HFF-Myc (cell line): Measurements from ENCODE around the gene OR12D2.
"Not testable (repeated sequence)": the region's sequence is repeated elsewhere in the genome, so short reads cannot be mapped to it uniquely, and the experiment has no call there.

ENCODE experiments used
- DNase-seq: peaks from one replicate; pipeline ENCODE4 v3.0.0-alpha.2; 2011; ENCODE audit warnings: low read depth; ENCODE audit errors: extremely low read depth
- H3K4me3 ChIP-seq: replicated peaks from 2 replicates; pipeline ENCODE4 v1.5.1; 2011; ENCODE audit warnings: low read depth, mild to moderate bottlenecking, control low read depth, low read length
- TF ChIP-seq, protein P1 (sequence below): IDR thresholded peaks from 2 replicates; pipeline ENCODE4 v1.5.1; 2012; ENCODE audit warnings: mild to moderate bottlenecking, low read depth, low read length, control low read depth; ENCODE audit errors: missing control alignments

OR12D2 gene, protein sequence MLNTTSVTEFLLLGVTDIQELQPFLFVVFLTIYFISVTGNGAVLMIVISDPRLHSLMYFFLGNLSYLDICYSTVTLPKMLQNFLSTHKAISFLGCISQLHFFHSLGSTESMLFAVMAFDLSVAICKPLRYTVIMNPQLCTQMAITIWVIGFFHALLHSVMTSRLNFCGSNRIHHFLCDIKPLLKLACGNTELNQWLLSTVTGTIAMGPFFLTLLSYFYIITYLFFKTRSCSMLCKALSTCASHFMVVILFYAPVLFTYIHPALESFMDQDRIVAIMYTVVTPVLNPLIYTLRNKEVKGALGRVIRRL

DNA sequence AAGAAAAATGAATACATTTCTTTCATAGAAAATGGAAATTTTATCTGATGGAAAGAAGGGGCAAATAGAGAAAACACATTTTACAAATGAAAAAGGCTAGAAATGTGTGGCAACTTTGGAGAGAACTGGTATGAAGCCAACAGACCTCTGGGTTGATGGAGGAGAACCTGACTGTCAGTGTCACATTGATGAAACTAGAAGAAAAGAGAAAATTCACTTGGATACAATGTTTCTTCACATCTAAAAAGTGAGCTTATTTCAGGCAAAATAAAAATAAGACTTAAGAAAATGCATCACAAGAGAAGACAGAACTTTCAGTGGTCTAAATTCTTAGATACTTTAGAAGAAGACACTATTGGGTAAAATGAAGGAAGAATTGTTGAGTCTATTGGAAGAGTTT, at the start of gene OR12D2:
Gene OR12D2 (plus strand): TSS at position 301 of the 400 bp plus-strand sequence. CDS start 1,069 bp downstream, outside the sequence.
- no peak within 1 kb of the TSS for H3K4me3 ChIP-seq
- no peak for DNase-seq
- TF ChIP-seq, protein P1, sequence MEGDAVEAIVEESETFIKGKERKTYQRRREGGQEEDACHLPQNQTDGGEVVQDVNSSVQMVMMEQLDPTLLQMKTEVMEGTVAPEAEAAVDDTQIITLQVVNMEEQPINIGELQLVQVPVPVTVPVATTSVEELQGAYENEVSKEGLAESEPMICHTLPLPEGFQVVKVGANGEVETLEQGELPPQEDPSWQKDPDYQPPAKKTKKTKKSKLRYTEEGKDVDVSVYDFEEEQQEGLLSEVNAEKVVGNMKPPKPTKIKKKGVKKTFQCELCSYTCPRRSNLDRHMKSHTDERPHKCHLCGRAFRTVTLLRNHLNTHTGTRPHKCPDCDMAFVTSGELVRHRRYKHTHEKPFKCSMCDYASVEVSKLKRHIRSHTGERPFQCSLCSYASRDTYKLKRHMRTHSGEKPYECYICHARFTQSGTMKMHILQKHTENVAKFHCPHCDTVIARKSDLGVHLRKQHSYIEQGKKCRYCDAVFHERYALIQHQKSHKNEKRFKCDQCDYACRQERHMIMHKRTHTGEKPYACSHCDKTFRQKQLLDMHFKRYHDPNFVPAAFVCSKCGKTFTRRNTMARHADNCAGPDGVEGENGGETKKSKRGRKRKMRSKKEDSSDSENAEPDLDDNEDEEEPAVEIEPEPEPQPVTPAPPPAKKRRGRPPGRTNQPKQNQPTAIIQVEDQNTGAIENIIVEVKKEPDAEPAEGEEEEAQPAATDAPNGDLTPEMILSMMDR, result no peak

DNA sequence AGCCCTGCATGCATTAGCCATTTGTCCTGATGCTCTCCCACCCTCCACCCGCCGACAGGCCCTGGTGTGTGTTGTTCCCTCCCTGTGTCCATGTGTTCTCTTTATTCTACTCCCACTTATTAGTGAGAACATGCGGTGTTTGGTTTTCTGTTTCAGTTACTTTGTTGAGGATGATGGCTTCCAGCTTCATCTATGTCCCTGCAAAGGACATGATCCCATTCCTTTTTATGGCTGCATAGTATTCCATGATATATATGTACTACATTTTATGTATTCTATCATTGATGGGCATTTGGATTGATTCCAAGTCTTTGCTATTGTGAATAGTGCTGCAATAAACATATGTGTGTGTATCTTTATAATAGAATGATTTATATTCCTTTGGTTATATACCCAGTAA, 46.1 kb upstream of the OR12D2 start:
- not testable (repeated sequence) for H3K4me3 ChIP-seq, DNase-seq

DNA sequence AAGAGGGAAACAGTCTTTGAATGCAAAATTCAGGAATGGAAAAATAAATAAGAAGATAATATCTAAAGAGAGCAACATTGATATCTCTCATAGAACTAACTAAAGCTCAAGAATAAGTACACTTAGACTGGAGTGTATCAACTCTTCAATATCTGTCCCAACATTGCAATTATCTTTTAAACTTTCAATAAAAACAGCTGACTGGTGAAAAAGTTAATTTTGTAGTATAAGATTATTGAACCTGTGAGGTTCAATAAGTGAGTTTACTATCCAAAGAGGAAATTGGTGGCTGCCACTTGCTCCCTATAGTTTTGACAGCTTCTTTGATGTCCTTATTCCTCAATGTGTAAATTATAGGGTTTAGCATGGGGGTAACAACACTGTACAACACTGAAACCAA, 40.5 kb upstream of the OR12D2 start:
- DNase-seq, result no peak
- no peak overlapping the region for H3K4me3 ChIP-seq
- TF ChIP-seq, protein P1, result no peak

DNA sequence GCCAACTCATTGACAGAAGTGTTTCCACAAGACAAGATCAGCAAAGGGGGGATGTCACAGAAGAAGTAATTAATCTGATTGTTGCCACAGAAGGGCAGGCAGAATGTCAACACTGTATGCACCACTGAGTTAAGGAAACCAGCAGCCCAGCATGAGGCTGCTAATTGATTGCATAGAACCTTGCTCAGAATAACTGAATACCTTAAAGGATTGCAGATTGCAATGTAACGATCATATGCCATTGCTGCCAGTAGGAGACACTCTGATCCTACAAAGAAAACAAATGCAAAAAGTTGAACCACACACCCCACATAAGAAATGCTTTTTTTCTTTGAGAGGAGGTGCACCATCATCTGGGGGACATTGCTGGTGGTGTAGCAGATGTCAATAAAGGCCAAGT, 39.8 kb upstream of the OR12D2 start:
- TF ChIP-seq, protein P1, result no peak
- no peak for DNase-seq
- H3K4me3 ChIP-seq, result no peak overlapping the region

DNA sequence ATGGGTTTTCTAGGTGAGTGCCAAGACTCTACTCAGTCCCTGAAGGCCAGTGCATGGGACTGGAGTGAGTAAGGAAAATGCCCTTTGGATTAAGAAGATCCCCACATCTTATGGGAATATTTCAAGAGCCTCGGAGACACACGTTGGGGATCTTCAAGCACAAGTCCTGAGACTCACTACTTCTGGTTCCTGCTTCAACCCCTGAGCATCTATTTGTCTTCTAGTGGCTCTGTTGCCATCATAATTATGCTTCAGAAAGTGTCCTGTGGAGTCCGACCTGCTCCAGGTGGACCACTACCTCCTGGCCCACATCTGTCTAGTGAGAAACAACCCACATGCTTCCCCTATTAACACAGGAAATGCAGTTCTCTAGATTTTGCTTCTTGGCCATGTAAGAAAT, 26.7 kb upstream of the OR12D2 start, which contains the start of gene OR5V1:
Gene OR5V1 (minus strand): TSS at position 101 of the 400 bp plus-strand sequence. CDS start 12,670 bp downstream, outside the sequence.
- DNase-seq, result no peak
- TF ChIP-seq, protein P1, result no peak
- H3K4me3 ChIP-seq, result no peak within 1 kb of the TSS

DNA sequence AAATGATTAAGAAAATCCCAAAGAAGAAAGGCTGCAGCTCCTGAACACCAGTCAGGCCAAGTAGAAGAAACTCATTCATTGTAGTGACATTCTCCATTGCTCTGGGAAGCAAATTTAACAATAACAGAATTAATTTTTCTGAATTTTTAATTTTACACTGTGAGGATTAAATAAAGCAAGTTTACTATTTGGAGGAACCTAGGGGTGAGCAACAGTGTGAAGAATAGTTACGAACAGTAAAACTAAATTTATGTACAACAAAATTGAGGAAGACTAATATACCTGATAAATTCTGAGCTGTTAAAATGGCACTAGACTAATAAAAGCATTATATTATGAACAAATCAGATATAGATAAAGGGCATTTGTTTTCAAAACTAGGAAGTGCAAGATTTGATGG, 20.2 kb upstream of the OR12D2 start, which contains the start of gene OR12D3:
Gene OR12D3 (minus strand): TSS at position 101 of the 400 bp plus-strand sequence. CDS start 4 bp downstream, at position 97.
- DNase-seq, result no peak

DNA sequence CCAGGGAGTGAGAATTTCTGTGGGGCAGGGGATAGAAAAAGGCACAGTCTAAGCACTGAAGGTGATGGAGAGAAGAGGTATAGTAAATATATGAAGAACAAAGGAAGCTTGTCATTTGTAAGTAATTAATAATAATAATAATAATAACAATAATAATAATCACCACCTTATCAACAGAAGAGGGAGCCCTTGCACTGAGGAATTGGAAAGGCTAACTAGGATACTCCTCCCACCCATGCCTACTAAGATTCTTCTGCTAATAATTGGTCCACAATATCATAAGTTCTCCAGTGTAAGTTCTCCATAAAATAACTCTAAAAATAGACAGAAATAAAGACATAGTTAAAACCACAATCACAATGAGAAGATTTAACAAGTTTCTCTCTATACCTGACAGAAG, 19.4 kb upstream of the OR12D2 start:
- DNase-seq, result no peak
- no peak overlapping the region for H3K4me3 ChIP-seq
- TF ChIP-seq, protein P1, result no peak

More for the DNA sequence above, 20.2 kb upstream of the OR12D2 start, which contains the start of gene OR12D3:
- no peak within 1 kb of the TSS for H3K4me3 ChIP-seq
- TF ChIP-seq, protein P1, result no peak
